Measurements from ENCODE around the gene SFMBT2. TPM values are rescaled to one million over a fixed set of nuclear protein-coding genes. Genes with fewer than 3 reads are reported as not detected.
"Not testable (repeated sequence)": the region's sequence is repeated elsewhere in the genome, so short reads cannot be mapped to it uniquely, and the experiment has no call there.

Gene SFMBT2
- polyA plus RNA-seq, 1 donor from 2014 or later, result 1.6 TPM

- H3K4me1 Mint-ChIP-seq, result peaks cover 15 to 31% (median 22%) of the 10 kb centered on the region in 3 donors
- H3K27ac Mint-ChIP-seq, H3K9me3 Mint-ChIP-seq, H3K27me3 Mint-ChIP-seq, H3K4me3 Mint-ChIP-seq, H3K36me3 Mint-ChIP-seq: not testable (repeated sequence)
Measured at GRCh38 chr10:7182327-7182726, 228.5 kb downstream of the SFMBT2 start.

- H3K9me3 Mint-ChIP-seq, result peaks cover 2 to 6% (median 6%) of the 10 kb centered on the region in 3 donors
- H3K4me1 Mint-ChIP-seq, result peaks cover 15 to 24% (median 22%) of the 10 kb centered on the region in 3 donors
- no peak overlapping the region for H3K27ac Mint-ChIP-seq
- no peaks in the 10 kb centered on the region for H3K27me3 Mint-ChIP-seq
- H3K36me3 Mint-ChIP-seq, result peaks cover 6% of the 10 kb centered on the region
- no peak overlapping the region for H3K4me3 Mint-ChIP-seq
Measured at GRCh38 chr10:7181420-7181819, 229.4 kb downstream of the SFMBT2 start.

GRCh38 chr10:7179536-7179935, 231.3 kb downstream of the SFMBT2 start:
- peaks cover 7 to 12% (median 7%) of the 10 kb centered on the region in 3 donors for H3K9me3 Mint-ChIP-seq
- no peak overlapping the region for H3K27ac Mint-ChIP-seq
- H3K4me1 Mint-ChIP-seq, result peaks cover 3 to 10% (median 7%) of the 10 kb centered on the region in 3 donors
- H3K27me3 Mint-ChIP-seq, result no peaks in the 10 kb centered on the region
- H3K4me3 Mint-ChIP-seq, result no peak overlapping the region
- peaks cover 19% of the 10 kb centered on the region for H3K36me3 Mint-ChIP-seq

GRCh38 chr10:7173948-7174347, 236.9 kb downstream of the SFMBT2 start:
- Mint-ChIP-seq H3K4me3 (no peak overlapping the region), H3K36me3 (peaks cover 28% of the 10 kb centered on the region), H3K27me3 (no peaks in the 10 kb centered on the region), H3K9me3 (peaks cover 2 to 5% (median 5%) of the 10 kb centered on the region in 3 donors), H3K4me1 (no peaks in the 10 kb centered on the region), H3K27ac (no peak overlapping the region)

GRCh38 chr10:7171825-7172224, 239.0 kb downstream of the SFMBT2 start:
- no peak overlapping the region for H3K27ac Mint-ChIP-seq
- H3K4me1 Mint-ChIP-seq, result no peaks in the 10 kb centered on the region
- H3K9me3 Mint-ChIP-seq, result peaks cover 2 to 5% (median 5%) of the 10 kb centered on the region in 3 donors
- H3K36me3 Mint-ChIP-seq, result peaks cover 25% of the 10 kb centered on the region
- H3K4me3 Mint-ChIP-seq, result no peak overlapping the region
- no peaks in the 10 kb centered on the region for H3K27me3 Mint-ChIP-seq

GRCh38 chr10:7170626-7171322, 240.1 kb downstream of the SFMBT2 start:
- no peak overlapping the region for H3K27ac Mint-ChIP-seq
- peaks cover 22% of the 10 kb centered on the region for H3K36me3 Mint-ChIP-seq

GRCh38 chr10:7168414-7168813, 242.4 kb downstream of the SFMBT2 start:
- Mint-ChIP-seq H3K27me3 (no peaks in the 10 kb centered on the region), H3K27ac (no peak overlapping the region), H3K4me1 (no peaks in the 10 kb centered on the region), H3K4me3 (no peak overlapping the region), H3K9me3 (no peaks in the 10 kb centered on the region), H3K36me3 (peaks cover 16% of the 10 kb centered on the region)

More at GRCh38 chr10:7170626-7171322, 240.1 kb downstream of the SFMBT2 start:
- H3K4me3 Mint-ChIP-seq, result no peak overlapping the region
- peaks cover 0 to 5% (median 3%) of the 10 kb centered on the region in 3 donors for H3K9me3 Mint-ChIP-seq
- no peaks in the 10 kb centered on the region for H3K27me3 Mint-ChIP-seq
- no peaks in the 10 kb centered on the region for H3K4me1 Mint-ChIP-seq

- H3K4me1 Mint-ChIP-seq, result no peaks in the 10 kb centered on the region
- H3K9me3 Mint-ChIP-seq, result no peaks in the 10 kb centered on the region
- no peaks in the 10 kb centered on the region for H3K27me3 Mint-ChIP-seq
- peaks cover 14% of the 10 kb centered on the region for H3K36me3 Mint-ChIP-seq
- no peak overlapping the region for H3K4me3 Mint-ChIP-seq
- no peak overlapping the region for H3K27ac Mint-ChIP-seq
Measured at GRCh38 chr10:7165500-7166177, 245.2 kb downstream of the SFMBT2 start.

GRCh38 chr10:7164955-7165354, 245.9 kb downstream of the SFMBT2 start:
- Mint-ChIP-seq H3K4me1 (peaks cover 0 to 5% (median 2%) of the 10 kb centered on the region in 3 donors), H3K27me3 (no peaks in the 10 kb centered on the region), H3K9me3 (no peaks in the 10 kb centered on the region), H3K4me3 (no peak overlapping the region), H3K36me3 (peaks cover 18% of the 10 kb centered on the region), H3K27ac (no peak overlapping the region)

- Mint-ChIP-seq H3K4me3 (no peak overlapping the region), H3K4me1 (peaks cover 7 to 17% (median 13%) of the 10 kb centered on the region in 3 donors), H3K27ac (no peak overlapping the region), H3K36me3 (peaks cover 15% of the 10 kb centered on the region), H3K27me3 (no peaks in the 10 kb centered on the region), H3K9me3 (no peaks in the 10 kb centered on the region)
Measured at GRCh38 chr10:7162331-7162730, 248.5 kb downstream of the SFMBT2 start.

GRCh38 chr10:7161484-7162250, 249.2 kb downstream of the SFMBT2 start:
- no peaks in the 10 kb centered on the region for H3K27me3 Mint-ChIP-seq

GRCh38 chr10:7159928-7160327, 250.9 kb downstream of the SFMBT2 start:
- Mint-ChIP-seq H3K36me3 (peaks cover 11% of the 10 kb centered on the region), H3K27me3 (no peaks in the 10 kb centered on the region), H3K4me3 (no peak overlapping the region), H3K9me3 (no peaks in the 10 kb centered on the region), H3K4me1 (peaks cover 13 to 28% (median 19%) of the 10 kb centered on the region in 3 donors), H3K27ac (no peak overlapping the region)

More at GRCh38 chr10:7161484-7162250, 249.2 kb downstream of the SFMBT2 start:
- H3K4me3 Mint-ChIP-seq, result no peak overlapping the region
- H3K36me3 Mint-ChIP-seq, result peaks cover 14% of the 10 kb centered on the region
- no peak overlapping the region for H3K27ac Mint-ChIP-seq
- peaks cover 13 to 23% (median 19%) of the 10 kb centered on the region in 3 donors for H3K4me1 Mint-ChIP-seq
- no peaks in the 10 kb centered on the region for H3K9me3 Mint-ChIP-seq

GRCh38 chr10:7159517-7159916, 251.3 kb downstream of the SFMBT2 start:
- no peak overlapping the region for H3K27ac Mint-ChIP-seq
- H3K27me3 Mint-ChIP-seq, result no peaks in the 10 kb centered on the region
- H3K9me3 Mint-ChIP-seq, result no peaks in the 10 kb centered on the region
- H3K4me3 Mint-ChIP-seq, result no peak overlapping the region
- H3K4me1 Mint-ChIP-seq, result peaks cover 13 to 28% (median 19%) of the 10 kb centered on the region in 3 donors
- peaks cover 9% of the 10 kb centered on the region for H3K36me3 Mint-ChIP-seq

GRCh38 chr10:7157091-7157490, 253.7 kb downstream of the SFMBT2 start:
- H3K9me3 Mint-ChIP-seq, result no peaks in the 10 kb centered on the region
- H3K27me3 Mint-ChIP-seq, result no peaks in the 10 kb centered on the region
- H3K36me3 Mint-ChIP-seq, result peaks cover 9% of the 10 kb centered on the region
- peak overlapping the region in 2 of 4 donors; percentile 10 to 14 for H3K4me3 Mint-ChIP-seq
- no peak overlapping the region for H3K27ac Mint-ChIP-seq
- peaks cover 13 to 28% (median 19%) of the 10 kb centered on the region in 3 donors for H3K4me1 Mint-ChIP-seq

GRCh38 chr10:7153750-7154149, 257.1 kb downstream of the SFMBT2 start:
- H3K27me3 Mint-ChIP-seq, result peaks cover 3% of the 10 kb centered on the region
- H3K4me3 Mint-ChIP-seq, result no peak overlapping the region
- no peaks in the 10 kb centered on the region for H3K9me3 Mint-ChIP-seq
- H3K36me3 Mint-ChIP-seq, result no peaks in the 10 kb centered on the region
- no peak overlapping the region for H3K27ac Mint-ChIP-seq
- H3K4me1 Mint-ChIP-seq, result peaks cover 7 to 19% (median 9%) of the 10 kb centered on the region in 3 donors

Data from IgD-negative memory B cell (primary cell).